G401 (cell line): ENCODE data around the gene AP3S2. TPM values are rescaled to one million over a fixed set of nuclear protein-coding genes. Genes with fewer than 3 reads are reported as not detected.
"Not testable (repeated sequence)": the region's sequence is repeated elsewhere in the genome, so short reads cannot be mapped to it uniquely, and the experiment has no call there.

Experiments
- DNase-seq: peaks from one replicate; pipeline ENCODE4 v3.0.0-alpha.2; 2015; ENCODE audit warnings: low spot score
- in situ Hi-C: cut with HindIII; loops from 2 replicates; pipeline ENCODE4 v1.10.0; 2016; ENCODE audit warnings: low sequenced_read_pairs, mixed read lengths
- total RNA-seq: library from RNA; depleted of rRNA; stranded (reverse); fragments of >200 nt; shearing (Covaris generic); gene quantifications from 2 replicates; pipeline ENCODE4 v1.2.3, GENCODE V29; 2014; rRNA removed

Gene AP3S2
- 32.3 and 61.4 TPM in 2 replicates for total RNA-seq

DNA sequence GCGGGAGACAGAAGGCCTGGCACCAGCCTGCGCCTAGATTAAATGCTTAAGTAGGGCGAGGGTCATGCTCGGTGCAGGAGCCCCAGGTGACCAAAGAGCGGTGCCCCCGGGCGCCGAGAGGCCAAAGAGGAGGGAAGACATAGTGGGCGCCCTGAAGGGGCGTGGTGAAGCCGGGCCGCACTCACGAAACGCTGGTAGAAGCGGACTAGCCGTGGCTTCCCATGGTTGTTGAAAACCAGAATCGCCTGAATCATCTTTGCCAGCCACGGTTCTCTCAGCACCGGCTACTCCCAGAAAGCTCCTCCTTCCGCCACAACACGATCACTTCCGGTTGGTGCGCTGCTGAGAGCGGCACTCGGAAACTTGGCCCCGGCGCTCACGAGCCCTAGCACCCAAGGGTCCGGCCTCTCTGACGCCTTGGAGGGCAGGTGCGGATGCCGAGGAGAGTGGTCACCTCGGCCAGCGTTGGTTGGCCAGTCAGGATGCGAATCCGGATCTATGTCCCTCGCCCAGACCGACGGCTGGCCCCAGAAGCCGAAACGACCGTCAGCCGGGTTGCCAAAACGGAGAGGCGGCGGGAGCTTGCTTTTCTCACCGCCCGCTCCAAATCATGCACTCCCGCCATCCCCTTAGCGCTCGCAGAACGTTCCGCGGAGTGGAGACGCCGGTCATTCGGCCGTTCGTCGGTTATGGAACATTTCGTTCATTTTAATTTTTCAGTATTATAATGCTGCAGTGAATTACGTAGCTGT is at the start of gene AP3S2:
Gene AP3S2 (minus strand): TSS at position 299 of the 752 bp plus-strand sequence. CDS start 45 bp downstream, at position 254.
- DNase-seq = peak; percentile 95
- in situ Hi-C loops = no loop called here

DNA sequence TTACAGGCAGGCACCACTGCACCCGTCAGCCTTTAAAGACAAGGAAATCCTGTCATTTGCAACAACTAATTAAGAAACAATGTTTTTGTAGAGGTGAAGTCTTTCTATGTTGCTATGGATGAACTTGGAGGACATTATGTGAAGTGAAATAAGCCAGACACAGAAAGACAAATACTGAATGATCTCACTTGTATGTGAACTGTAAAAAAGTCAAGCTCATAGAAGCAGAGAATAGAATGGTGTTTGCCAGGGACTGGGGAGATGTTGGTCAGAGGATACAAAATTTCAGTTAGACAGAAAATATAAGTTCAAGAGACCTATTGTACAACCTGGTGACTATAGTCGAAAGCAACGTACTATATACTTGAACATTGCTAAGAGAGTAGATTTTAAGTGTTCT is 46.1 kb upstream of the AP3S2 start:
- no peak for DNase-seq
- in situ Hi-C loops = no loop called here

GRCh38 chr15:89939377-89939776 is 45.6 kb upstream of the AP3S2 start:
- DNase-seq, in situ Hi-C loops: not testable (repeated sequence)

DNA sequence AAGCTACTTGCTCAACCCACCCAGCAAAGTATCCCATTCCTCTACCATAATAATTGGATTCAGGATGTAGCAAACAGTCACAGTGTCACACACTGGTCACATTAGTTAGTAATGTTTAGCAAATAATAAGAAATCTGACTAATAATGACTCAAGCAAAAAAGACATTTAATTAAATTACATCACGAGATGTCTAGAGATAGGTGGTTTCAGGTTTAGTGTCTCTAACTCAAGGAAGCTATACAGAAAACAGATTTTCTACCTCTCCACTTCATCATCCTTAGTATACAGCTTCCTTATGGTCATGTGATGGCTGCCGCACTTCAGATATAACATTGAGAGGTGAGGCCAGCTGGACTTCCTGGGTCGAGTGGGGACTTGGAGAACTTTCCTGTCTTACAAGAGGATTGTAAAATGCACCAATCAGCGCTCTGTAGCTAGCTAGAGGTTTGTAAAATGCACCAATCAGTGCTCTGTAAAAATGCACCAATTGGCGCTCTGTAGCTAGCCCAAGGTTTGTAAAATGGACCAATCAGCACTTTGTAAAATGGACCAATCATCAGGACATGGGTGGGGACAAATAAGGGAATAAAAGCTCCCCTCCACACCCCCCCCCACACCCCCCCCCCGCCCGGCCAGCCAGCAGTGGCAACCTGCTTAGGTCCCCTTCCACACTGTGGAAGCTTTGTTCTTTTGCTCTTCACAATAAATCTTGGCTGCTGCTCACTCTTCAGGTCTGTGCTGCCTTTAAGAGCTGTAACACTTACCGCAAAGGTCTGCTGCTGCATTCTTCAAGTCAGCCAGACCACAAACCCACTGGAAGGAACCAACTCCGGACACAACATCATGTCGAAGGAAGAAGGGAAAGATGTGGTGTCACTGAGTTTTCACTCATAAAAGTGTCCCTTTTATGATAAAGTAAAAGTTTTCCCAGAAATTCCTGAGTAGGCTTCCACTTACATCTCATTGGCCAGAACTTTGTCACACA is 43.9 kb upstream of the AP3S2 start:
- DNase-seq = no peak
- in situ Hi-C loops = no loop called here

DNA sequence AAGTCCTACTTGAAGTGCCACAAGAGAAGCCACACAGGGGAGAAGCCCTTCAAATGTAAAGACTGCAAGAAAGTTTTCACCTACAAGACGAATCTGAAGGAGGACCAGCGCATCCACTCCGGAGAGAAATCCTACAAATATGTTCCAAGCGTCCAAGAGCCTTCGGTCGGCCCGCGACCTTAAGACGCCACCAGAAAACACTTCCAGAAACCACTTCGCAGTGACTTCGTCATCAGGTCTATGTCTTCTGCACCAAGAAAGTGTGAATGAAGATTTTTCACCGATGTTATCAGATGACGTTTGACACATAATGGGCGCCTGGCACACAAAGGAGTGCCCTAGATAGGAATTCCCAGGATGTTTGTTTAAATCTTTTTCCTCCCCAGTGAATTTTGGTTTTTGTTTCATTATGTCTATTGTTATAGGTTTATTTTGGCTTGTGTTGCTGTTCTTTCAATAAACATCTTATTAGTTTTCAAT is 43.0 kb upstream of the AP3S2 start:
- in situ Hi-C loops = no loop called here
- DNase-seq = no peak

DNA sequence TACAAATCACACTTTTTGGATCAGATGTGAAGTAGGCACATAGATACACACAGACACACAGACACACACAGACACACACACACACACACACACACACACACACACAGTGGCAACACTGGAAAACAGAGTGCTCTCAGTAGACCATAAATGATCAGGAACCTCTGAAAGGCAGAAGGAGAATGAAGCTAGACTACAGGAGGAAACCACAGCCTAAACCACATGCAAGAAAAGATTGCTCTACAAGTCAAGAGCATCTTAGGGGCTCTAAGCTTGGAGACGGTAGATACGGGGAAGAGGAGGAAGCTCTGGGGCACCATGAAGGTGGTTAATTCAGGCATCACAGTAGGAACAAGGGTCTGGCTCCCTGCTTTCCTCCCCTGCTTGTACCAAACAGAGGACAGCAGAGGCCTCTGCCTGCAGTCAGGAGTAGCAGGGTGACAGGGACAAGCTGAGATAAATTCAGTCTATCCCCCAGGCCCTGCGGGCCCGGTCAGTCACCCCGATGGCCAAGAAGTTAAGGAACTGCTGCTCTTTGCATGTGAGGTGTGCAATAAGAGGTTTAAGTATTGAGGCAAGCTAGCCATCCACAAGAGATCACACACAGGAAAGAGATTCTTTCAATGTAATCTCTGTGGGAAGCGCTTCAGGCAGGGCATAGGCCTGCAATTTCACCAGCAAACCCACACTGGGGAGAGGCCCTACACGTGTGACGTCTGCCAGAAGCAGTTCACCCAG is 42.4 kb upstream of the AP3S2 start:
- in situ Hi-C loops = no loop called here
- DNase-seq = no peak

DNA sequence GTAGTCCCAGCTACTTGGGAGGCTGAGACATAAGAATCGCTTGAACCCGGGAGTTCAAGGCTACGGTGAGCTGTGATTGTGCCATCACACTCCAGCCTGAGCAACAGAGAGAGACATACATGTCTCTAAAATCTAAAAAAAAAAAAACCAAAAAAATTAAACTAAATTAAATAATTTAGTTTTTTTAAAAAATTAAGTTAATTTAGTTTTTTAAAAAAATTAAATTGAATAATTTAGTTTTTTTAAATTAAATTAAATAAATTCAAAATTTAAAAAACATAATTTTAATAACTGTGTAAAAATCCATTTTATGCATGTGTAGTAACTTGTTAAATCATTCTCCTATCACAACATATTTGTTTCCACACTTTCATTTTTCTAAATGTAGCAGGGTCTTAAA is 39.1 kb upstream of the AP3S2 start:
- no peak for DNase-seq
- in situ Hi-C loops = no loop called here

DNA sequence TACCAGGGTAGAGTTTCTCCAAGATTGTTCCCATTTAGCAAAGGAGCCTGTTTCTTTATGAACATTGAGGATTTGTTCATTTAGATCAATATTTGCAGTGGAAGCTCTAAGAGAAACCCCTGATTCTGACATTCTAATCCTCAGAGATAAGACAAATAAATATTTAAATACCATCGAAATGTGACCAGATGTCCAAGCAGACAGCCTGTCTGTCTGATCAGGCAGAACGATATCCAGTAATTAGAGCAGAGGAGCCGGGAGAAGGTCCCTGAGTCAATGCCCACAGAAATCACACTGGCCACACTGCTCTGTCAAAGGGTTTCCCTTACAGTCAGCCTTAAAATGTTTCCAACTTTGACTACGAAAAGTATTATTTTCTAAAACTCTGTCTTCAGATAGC is 34.6 kb upstream of the AP3S2 start:
- no peak for DNase-seq
- in situ Hi-C loops = no loop called here

DNA sequence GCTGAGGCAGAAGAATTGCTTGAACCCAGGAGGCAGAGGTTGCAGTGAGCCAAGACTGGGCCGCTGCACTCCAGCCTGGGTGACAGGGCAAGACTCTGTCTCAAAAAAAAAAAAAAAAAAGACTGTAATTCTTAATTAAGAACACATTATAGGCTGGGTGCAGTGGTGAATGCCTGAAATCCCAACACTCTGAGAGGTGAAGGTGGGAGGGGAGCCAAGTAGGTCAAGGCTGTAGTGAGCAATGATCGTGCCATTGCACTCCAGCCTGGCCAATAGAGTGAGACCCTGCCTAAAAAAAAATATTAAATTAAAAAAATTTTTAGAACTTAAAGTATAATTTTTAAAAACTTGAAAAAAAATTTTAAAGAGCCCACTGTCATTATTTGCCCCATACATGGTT is 32.4 kb upstream of the AP3S2 start:
- in situ Hi-C loops = no loop called here

GRCh38 chr15:89917442-89918101 is 23.8 kb upstream of the AP3S2 start:
- DNase-seq = no peak
- in situ Hi-C loops = no loop called here

More for the DNA sequence above, 32.4 kb upstream of the AP3S2 start:
- no peak for DNase-seq

- DNase-seq = no peak
- in situ Hi-C loops = no loop called here
These were observed 22.9 kb upstream of the AP3S2 start for GRCh38 chr15:89916660-89917059.

GRCh38 chr15:89912674-89913396 is 19.0 kb upstream of the AP3S2 start, which contains the start of gene ARPIN:
ARPIN (minus strand) TSS chr15:89912952; CDS start chr15:89912835, 117 bp downstream.
- DNase-seq = peak; percentile 60
- in situ Hi-C loops = no loop called here

DNA sequence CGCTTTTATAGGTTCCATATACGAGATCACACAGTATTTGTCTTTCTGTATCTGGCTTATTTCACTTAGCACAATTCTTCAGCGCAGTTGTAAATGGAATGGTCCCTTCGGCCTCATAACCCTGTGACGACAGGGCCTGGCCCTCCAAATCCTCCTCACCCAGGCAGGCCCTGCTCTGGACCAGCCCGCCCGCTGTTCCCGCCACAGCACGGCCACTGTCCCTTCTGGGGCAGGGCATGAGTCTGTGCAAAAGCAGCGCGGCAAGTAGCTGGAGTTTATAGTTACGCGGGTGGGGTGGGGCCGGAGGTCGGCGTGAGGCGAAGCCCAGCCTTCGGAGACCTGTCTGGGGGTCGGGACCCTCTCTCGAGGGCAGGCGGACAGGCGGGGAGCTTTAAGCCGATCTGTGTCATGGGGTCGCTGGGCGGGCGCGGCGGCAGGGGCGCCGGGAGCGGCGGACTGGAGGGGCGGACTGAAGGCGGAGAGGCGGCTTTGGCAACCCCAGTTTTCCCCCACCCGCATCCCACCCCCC is 18.4 kb upstream of the AP3S2 start:
- DNase-seq = peak; percentile 58
- in situ Hi-C loops = no loop called here

GRCh38 chr15:89910891-89911626 is 17.3 kb upstream of the AP3S2 start:
- in situ Hi-C loops = no loop called here

GRCh38 chr15:89909611-89910010 is 15.8 kb upstream of the AP3S2 start:
- in situ Hi-C loops = no loop called here
- DNase-seq = no peak

More at GRCh38 chr15:89910891-89911626, 17.3 kb upstream of the AP3S2 start:
- DNase-seq = no peak

- DNase-seq = no peak
- in situ Hi-C loops = no loop called here
These were observed 14.4 kb upstream of the AP3S2 start for GRCh38 chr15:89908226-89908625.

- DNase-seq = no peak
- in situ Hi-C loops = no loop called here
These were observed 13.5 kb upstream of the AP3S2 start for GRCh38 chr15:89907289-89907688.
